Measurements from ENCODE around the gene F2RL3.

Gene F2RL3

GRCh38 chr19:16875584-16876555 is 12.9 kb upstream of the F2RL3 start:
- no peak for DNase-seq

DNA sequence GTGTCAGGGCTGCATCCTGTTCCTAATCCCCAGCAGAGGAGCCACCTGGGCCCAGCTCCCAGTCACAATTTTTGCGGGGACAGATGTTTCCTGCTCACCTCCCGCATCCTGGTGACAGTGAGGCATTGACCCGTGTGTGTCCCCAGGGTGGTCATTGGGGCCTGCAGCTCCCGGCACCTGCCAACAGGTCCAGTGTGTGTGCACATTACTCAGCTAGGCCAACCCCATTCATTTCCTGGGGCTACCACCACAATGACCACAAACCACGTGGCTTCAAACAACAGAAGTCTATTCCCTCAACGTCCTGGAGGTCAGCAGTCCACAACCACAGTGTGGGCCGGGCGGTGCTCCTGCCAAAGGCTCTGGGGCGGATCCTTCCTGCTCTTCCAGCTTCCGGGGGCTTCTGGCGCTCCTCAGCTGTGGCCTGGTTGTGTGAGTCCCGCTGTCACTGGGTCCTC is 11.9 kb upstream of the F2RL3 start:
- DNase-seq, result no peak

DNA sequence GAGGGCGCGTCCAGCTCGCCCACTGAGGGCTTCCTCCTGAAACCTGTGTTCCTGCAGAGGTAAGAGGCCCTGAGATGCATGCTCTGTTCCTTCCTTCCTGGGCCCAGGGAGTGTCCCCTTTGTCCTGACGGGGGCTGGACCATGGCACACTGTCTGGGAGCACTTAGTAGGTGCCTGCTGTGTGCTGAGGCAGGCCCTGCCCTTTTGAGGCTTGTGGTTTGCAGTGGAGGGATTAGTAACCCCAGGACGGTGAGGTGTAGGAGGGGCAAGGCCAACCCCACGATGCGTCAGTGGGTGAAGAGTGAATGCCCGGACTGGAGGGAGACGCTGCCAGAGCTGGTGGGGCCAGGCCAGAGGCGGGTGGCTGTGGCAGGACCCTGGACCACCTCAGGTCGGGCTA is 11.2 kb upstream of the F2RL3 start:
- no peak for DNase-seq

DNA sequence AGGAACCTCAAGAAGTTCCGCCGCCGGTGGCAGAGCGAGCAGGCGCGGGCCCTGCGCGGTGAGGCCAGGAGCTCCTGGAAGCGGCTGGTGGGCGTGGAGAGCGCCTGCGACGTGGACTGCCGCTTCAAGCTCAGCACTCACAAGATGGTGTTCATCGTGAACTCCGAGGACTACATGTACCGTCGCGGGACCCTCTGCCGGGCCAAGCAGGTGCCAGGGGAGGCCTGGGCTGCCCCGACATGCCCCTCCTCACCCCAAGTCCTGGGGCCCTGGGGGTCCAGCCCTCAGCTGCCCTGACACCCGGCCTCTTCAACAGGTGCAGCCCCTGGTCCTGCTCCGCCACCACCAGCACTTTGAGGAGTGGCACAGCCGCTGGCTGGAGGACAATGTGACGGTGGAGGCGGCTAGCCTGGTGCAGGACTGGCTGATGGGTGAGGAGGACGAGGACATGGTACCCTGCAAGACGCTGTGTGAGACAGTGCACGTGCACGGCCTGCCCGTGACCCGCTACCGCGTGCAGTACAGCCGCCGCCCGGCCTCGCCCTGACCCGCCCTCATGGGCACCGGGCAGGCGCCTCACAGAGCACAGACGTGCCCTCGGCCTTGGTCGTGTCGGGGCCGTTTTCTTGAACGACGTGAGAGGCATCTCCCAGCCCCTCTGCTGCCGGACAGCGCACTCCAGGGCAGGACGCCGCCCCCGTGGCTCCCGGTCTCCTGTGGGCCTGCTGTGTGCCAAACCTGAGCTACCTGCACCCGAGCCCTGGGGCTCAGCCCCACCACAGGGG is 10.4 kb upstream of the F2RL3 start:
- no peak for DNase-seq

DNA sequence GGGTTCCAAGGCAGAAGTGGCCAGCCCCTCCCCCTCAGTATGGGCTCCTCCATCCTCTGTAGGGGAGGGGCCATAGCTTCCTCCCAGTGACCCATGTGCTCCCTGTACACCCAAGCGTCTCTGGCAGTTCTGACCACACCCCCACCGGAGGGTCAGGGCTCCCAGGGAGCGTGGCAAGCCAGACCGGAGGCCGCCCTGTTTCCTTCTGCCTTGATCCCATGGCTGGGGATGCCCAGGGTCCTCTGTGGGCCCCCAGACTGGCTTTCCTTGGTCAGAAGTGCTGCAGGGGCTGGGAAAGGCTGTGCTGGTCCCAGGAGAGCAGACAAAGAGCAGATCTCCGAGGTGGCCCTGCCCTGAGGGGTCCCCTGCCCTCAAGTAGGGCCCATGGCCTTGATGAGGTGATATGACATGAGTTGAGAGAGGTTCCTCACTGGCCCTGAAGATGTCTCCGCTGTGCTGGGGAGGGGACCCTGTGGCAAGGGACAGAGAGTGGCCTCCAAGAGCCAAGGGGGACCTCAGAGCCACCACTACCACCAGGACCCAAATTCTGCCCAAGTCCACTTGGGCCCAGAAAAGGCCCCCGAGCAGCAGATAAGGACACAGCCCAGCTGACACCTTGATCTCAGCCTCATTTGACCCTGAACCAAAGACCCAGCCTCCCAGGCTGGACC is 7.8 kb upstream of the F2RL3 start:
- no peak for DNase-seq

DNA sequence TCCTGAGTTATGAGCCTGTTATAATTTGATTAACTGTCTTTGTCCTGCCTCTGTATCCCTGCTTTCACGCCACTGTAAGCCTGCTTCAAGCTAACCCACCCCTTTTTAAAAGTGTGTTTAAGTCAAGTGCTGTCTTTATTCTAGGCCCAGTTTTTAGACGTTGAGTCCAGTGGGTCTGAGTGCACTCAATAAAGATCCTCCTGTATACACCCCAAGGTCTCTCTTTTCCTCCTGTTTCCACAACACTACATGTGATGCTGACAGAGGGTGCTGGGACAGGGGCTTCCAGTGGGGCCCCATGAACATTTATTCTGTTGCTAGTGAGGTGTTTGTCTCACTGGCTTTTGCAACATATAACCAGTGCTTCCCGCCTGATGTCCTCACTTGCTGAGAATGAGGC is 6.7 kb upstream of the F2RL3 start:
- DNase-seq, result no peak

DNA sequence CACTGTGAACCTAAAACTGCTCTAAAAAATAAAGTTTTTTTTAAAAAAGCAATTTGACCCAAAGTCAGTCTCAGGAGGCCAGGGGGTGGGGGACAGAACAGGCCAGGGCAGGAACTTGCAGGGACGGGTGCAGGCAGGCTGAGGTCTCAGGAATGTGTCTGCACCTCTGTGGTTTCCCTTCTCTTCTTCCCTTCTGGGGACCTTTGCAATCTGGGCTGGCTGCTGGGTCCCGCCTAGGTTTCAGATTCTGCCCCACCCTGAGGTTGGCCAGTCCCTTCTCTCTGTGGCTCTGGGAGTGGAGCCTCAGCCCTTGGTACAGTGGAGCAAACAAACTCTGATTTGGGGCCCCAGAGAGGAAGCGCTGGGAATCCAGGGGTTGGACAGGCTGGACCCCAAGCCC is 5.3 kb upstream of the F2RL3 start:
- no peak for DNase-seq

- no peak for DNase-seq
Measured at GRCh38 chr19:16885166-16885565, 3.6 kb upstream of the F2RL3 start.

- no peak for DNase-seq
Measured at GRCh38 chr19:16886305-16886880, 2.4 kb upstream of the F2RL3 start.

GRCh38 chr19:16887353-16888265 is 1.2 kb upstream of the F2RL3 start:
- DNase-seq, result no peak

DNA sequence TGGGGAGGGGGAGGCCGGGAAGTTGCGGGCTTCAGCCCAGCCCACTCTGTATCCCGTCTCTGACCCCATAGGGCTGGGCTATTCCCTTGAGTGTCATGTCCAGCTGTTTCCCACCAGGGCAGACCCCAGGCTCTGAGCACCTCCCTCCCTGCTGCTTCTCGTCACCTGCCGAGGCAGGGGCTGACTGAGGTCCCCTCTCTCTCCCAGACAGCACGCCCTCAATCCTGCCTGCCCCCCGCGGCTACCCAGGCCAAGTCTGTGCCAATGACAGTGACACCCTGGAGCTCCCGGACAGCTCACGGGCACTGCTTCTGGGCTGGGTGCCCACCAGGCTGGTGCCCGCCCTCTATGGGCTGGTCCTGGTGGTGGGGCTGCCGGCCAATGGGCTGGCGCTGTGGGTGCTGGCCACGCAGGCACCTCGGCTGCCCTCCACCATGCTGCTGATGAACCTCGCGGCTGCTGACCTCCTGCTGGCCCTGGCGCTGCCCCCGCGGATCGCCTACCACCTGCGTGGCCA is 625 bp downstream of the F2RL3 start:
- DNase-seq, result no peak

DNA sequence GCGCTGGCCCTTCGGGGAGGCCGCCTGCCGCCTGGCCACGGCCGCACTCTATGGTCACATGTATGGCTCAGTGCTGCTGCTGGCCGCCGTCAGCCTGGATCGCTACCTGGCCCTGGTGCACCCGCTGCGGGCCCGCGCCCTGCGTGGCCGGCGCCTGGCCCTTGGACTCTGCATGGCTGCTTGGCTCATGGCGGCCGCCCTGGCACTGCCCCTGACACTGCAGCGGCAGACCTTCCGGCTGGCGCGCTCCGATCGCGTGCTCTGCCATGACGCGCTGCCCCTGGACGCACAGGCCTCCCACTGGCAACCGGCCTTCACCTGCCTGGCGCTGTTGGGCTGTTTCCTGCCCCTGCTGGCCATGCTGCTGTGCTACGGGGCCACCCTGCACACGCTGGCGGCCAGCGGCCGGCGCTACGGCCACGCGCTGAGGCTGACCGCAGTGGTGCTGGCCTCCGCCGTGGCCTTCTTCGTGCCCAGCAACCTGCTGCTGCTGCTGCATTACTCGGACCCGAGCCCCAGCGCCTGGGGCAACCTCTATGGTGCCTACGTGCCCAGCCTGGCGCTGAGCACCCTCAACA is 1.2 kb downstream of the F2RL3 start:
- DNase-seq, result no peak

GRCh38 chr19:16890461-16891184 is 1.8 kb downstream of the F2RL3 start:
- DNase-seq, result no peak

DNA sequence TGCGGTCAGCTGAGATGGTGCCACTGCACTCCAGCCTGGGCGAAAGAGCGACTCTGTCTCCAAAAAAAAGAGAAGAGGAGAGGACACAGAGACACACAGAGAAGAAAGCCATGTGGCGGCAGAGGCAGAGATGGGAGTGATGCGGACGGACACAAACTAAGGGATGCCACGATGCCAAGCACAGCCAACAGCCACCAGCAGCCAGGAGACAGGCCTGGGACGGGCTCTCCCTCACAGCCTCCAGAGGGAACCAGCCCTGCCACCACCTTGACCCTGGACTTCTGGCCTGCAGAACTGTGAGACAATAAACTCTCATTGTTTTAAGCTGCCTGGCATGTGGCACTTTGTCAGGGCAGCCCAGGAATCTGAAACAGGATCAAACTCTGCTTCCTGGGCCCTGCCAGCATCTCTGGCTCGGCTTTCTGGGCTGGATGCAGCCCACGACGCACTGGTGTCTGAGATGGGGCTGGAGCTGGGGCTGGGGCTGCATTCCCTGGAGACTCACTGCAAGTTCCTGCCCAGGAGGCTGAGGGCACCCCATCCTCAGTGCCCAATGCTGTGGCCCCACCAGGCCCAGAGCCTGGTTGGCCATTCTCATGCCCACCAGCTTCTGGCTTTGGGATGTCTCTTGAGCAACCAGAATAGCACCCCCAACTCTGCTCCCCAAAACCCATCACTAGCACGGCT is 3.0 kb downstream of the F2RL3 start:
- DNase-seq, result no peak

DNA sequence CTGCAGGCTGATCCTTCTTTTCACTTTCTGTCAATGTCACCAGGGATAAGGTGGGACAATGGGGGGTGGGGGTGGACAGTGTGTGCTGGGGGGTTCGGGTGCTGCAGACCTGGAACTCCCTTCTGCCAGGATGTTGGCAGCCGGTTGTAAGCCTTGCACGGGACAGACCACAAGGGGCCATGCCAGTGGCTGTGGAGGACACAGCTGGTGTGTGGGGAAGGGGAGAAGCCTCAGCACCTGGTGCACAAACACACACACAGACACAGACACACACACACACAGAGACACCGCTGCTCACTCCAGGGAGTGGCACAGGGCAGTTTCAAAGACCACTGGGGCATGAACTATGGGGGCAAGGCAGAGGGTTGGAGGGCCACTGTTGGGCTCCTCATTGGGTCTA is 3.6 kb downstream of the F2RL3 start:
- DNase-seq, result no peak

GRCh38 chr19:16892868-16893685 is 4.3 kb downstream of the F2RL3 start:
- no peak for DNase-seq

DNA sequence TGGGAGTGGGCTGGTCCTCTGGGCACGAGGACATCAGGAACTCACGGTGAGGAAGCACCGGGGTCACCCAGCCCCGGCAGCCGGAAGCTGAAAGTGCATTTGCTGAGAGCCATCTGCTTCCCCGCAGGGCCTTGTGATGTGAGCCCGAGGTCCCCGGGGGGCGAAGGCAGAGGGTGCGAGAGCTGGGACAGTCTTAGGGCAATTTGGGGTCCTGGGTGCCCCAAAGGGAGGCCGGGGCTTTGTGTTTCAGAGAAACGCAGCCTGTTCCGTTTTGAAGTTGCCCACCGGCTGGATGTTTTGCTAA is 4.8 kb downstream of the F2RL3 start:
- DNase-seq, result no peak

DNA sequence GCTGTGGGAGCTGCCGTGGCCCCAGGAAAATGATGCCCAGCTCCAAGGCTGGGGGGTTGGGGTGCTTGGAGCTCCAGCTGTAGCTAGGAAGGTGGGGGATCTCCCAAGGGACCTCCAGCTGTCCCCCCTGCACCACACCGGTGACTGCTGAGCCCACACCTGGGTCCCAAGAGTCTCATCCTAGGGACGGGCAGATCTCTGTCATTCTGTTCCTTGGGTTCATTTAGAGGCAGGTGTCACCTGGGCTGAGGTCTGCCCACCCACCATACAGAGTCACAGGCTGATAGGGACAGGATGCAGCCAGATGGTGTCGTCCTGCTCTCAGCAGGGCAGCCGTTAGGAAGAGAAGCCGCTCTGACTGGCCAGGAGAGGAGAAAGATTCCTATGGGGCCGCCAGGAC is 5.3 kb downstream of the F2RL3 start:
- DNase-seq, result no peak

DNA sequence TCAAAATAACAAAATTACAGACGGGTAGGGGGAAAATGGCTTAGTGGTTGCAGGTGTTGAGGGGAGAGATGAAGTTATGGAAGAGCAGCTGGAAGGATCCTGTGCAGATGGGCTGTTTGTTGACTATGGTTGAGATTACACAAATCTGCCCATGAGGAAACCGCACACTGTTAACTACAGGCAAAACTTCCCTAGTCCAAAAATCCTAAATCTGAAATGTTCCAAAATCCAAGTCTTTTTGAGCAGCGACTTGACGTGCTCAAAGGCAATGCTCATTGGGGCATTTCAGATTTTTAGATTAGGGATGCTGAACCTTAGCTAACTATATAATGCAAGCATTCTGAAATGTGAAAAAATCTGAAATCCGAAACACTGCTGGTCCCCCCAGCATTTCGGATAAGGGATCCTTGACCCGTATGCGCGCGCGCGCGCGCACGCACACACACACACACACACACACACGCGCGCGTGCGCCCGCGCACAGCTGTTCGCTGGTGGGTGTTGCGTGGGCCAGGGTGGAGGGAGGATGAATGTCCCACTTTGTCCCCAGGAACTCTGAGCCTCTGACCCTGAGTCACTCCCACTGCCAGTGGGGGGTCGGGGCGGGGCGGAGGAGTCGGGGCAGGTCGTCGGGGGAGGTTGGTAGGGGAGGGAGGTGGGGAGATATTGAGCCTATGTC is 6.8 kb downstream of the F2RL3 start:
- DNase-seq, result no peak
